ENCODE measurements around the gene TRPM5. TPM values are rescaled to one million over a fixed set of nuclear protein-coding genes. Genes with fewer than 3 reads are reported as not detected.
A peak's percentile ranks its signal among the peaks of the same experiment; 100 is the strongest.

TRPM5 gene
- total and polyA plus RNA-seq, 9 of the 15 experiments (the other 6 are each of a cell fraction or from before 2014, with no cell fraction given) = not detected

GRCh38 chr11:2421996-2422395, 22.3 kb downstream of the TRPM5 start:
- no peak overlapping the region for H2AFZ ChIP-seq (ENCODE audit: low read depth, low read length)
- H3K9me1 ChIP-seq (ENCODE audit: control insufficient read depth, insufficient read depth, low read length) = peaks cover 2% of the 10 kb centered on the region
- DNase-seq (ENCODE audit: extremely low read depth in 1 of 4, low spot score in 3 of 4) (no peak), ATAC-seq (no peak), FAIRE-seq (no peak)
- H3K27ac ChIP-seq (ENCODE audit: extremely low read depth, low read depth, low read length) = no peak overlapping the region
- in situ Hi-C loops (cut with MboI) = no loop called here
- no peak overlapping the region for H3K4me2 ChIP-seq (ENCODE audit: insufficient read depth, low read length)
- H3K79me2 ChIP-seq (ENCODE audit: control insufficient read depth, insufficient read depth, low read length) = no peaks in the 10 kb centered on the region
- no TSS peak for BruUV-seq (replicated peaks)
- peaks cover 0 to 45% of the 10 kb centered on the region in 2 experiments; a peak in 3 of 5 replicates for H3K4me1 ChIP-seq (replicated peaks in 1 of 2; ENCODE audit: control insufficient read depth in 2 of 2, insufficient read depth in 2 of 2, low read length in 2 of 2)
- no peaks in the 10 kb centered on the region for H3K9me3 ChIP-seq (replicated peaks; ENCODE audit: control insufficient read depth, insufficient read depth, low read depth, low read length)
- 0 out of 2 replicates have a peak, but pooled peaks cover 10% of the 10 kb centered on the region for H4K20me1 ChIP-seq (replicated peaks; ENCODE audit: control insufficient read depth, insufficient read depth, low read length)
- H3K27me3 ChIP-seq (ENCODE audit: control insufficient read depth in 2 of 2, insufficient read depth in 2 of 2, low read length in 2 of 2) = peaks cover 0 to 55% of the 10 kb centered on the region in 2 experiments; a peak in 4 of 5 replicates
- no peak for TF ChIP-seq HDAC6 (IDR thresholded peaks at IDR 0.05; ENCODE audit: low read depth, low read length)
- no peaks in the 10 kb centered on the region for H3K36me3 ChIP-seq (ENCODE audit: control insufficient read depth, insufficient read depth, low read length)
- ChIA-PET CTCF (ENCODE audit: low intra/inter-chr PET ratio) (interaction anchor here (1.2 to 4.3 kb wide), 2 partner anchors 22 to 116 kb away, joined by 3 to 85 read pairs; partner anchors contain the start of gene TSSC4), POLR2A (interaction anchor here (0.6 to 4.3 kb wide), 2 partner anchors 117 to 476 kb away, joined by 4 to 24 read pairs; no protein-coding TSS in a partner anchor)
- H3K9ac ChIP-seq (ENCODE audit: insufficient read depth in 1 of 2, low read depth in 2 of 2, low read length in 2 of 2) = no peak overlapping the region
- WGBS (ENCODE audit: insufficient coverage, low coverage, missing lambda C conversion rate) = 40% methylated on average over 4 of the region's 17 CpGs
- no peak overlapping the region for H3K4me3 ChIP-seq
- intact Hi-C loops (cut with micrococcal nuclease) = no loop called here

GRCh38 chr11:2421226-2421994, 22.9 kb downstream of the TRPM5 start:
- ChIA-PET POLR2A (interaction anchor here (0.5 to 4.3 kb wide), 3 partner anchors 46 to 223 kb away, joined by 3 to 24 read pairs (median 4); no protein-coding TSS in a partner anchor), CTCF (ENCODE audit: low intra/inter-chr PET ratio) (interaction anchor here (0.6 to 4.3 kb wide), 5 partner anchors 21 to 227 kb away, joined by 3 to 85 read pairs (median 3); partner anchors contain the start of gene TSSC4)
- peaks cover 0 to 61% of the 10 kb centered on the region in 2 experiments; a peak in 4 of 5 replicates for H3K27me3 ChIP-seq (ENCODE audit: control insufficient read depth in 2 of 2, insufficient read depth in 2 of 2, low read length in 2 of 2)
- ATAC-seq (no peak), DNase-seq (ENCODE audit: extremely low read depth in 1 of 4, low spot score in 3 of 4) (no peak), FAIRE-seq (no peak)
- H3K9ac ChIP-seq (ENCODE audit: insufficient read depth in 1 of 2, low read depth in 2 of 2, low read length in 2 of 2) = peak overlapping the region in 1 of 2 experiments; percentile 74; a peak in 2 of 4 replicates
- WGBS (ENCODE audit: insufficient coverage, low coverage, missing lambda C conversion rate) = 28% methylated on average over 13 of the region's 19 CpGs
- H3K79me2 ChIP-seq (ENCODE audit: control insufficient read depth, insufficient read depth, low read length) = no peaks in the 10 kb centered on the region
- H2AFZ ChIP-seq (ENCODE audit: low read depth, low read length) = no peak overlapping the region
- no peaks in the 10 kb centered on the region for H3K36me3 ChIP-seq (ENCODE audit: control insufficient read depth, insufficient read depth, low read length)
- peaks cover 0 to 46% of the 10 kb centered on the region in 2 experiments; a peak in 3 of 5 replicates for H3K4me1 ChIP-seq (replicated peaks in 1 of 2; ENCODE audit: control insufficient read depth in 2 of 2, insufficient read depth in 2 of 2, low read length in 2 of 2)
- peaks cover 2% of the 10 kb centered on the region for H3K9me1 ChIP-seq (ENCODE audit: control insufficient read depth, insufficient read depth, low read length)
- 0 out of 2 replicates have a peak, but pooled peaks cover 12% of the 10 kb centered on the region for H4K20me1 ChIP-seq (replicated peaks; ENCODE audit: control insufficient read depth, insufficient read depth, low read length)
- H3K4me2 ChIP-seq (ENCODE audit: insufficient read depth, low read length) = no peak overlapping the region
- in situ Hi-C loops (cut with MboI) (no loop called here), intact Hi-C loops (cut with micrococcal nuclease) (no loop called here)
- no peak overlapping the region for H3K27ac ChIP-seq (ENCODE audit: extremely low read depth, low read depth, low read length)
- no peaks in the 10 kb centered on the region for H3K9me3 ChIP-seq (replicated peaks; ENCODE audit: control insufficient read depth, insufficient read depth, low read depth, low read length)
- no peak overlapping the region for H3K4me3 ChIP-seq
- no TSS peak for BruUV-seq (replicated peaks)
- TF ChIP-seq PYGO2 (tag; IDR thresholded peaks at IDR 0.05) (no peak), EWSR1 (IDR thresholded peaks at IDR 0.05; ENCODE audit: borderline replicate concordance, low read depth, partially characterized antibody) (no peak), NFRKB (IDR thresholded peaks at IDR 0.05; ENCODE audit: low read depth) (no peak), ZSCAN32 (CRISPR knock-in tag; IDR thresholded peaks at IDR 0.05) (no peak), USF2 (CRISPR knock-in tag; IDR thresholded peaks at IDR 0.05) (no peak), IRF9 (tag; IDR thresholded peaks at IDR 0.05) (no peak), FOXJ3 (CRISPR knock-in tag; IDR thresholded peaks at IDR 0.05) (no peak)

Data from K562 (cell line).